Dedifferentiated amniotic fluid mesenchymal stem cell (primary cell): ENCODE measurements around the gene SGF29.
"Not testable (repeated sequence)": the region's sequence is repeated elsewhere in the genome, so short reads cannot be mapped to it uniquely, and the experiment has no call there.

ENCODE experiments used
- DNase-seq: peaks from one replicate; pipeline ENCODE4 v3.0.0-alpha.2; 2016; ENCODE audit errors: extremely low spot score

SGF29 gene

GRCh38 chr16:28612359-28613280 lies 58.9 kb downstream of the SGF29 start:
- DNase-seq, result not testable (repeated sequence)

- DNase-seq, result not testable (repeated sequence)
Measured at GRCh38 chr16:28613912-28614311, 60.2 kb downstream of the SGF29 start.

- not testable (repeated sequence) for DNase-seq
Measured at GRCh38 chr16:28614561-28614960, 60.8 kb downstream of the SGF29 start.

DNA sequence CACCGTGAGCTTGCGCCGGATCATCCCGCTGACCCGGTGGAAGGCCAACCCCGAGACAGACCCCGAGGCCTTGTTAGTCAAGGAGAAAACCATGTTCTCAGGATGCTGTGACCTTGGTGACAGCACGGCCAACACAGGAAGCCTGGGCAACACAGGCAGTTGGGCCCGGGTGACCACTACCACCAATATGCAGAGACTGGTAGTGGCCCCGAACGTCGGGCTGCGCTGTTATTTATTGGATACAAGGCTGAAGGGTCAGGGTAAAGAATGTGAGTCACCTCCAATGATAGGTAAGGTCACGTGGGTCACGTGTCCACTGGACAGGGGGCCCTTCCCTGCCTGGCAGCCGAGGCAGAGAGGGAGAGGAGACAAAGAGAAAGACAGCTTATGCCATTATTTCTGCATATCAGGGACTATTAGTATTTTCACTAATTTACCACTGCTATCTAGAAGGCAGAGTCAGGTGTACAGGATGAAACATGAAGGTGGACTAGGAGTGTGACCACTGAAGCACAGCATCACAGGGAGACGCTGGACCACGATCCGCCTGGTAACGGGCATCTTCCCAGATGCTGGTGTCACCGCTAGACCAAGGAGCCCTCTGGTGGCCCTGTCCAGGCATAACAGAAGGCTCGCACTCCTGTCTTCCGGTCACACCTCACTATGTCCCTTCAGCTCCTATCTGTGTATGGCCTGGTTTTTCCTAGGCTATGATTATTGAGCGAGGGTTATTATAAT lies 61.9 kb downstream of the SGF29 start:
- peak; percentile 14 for DNase-seq

GRCh38 chr16:28616224-28616577 lies 62.5 kb downstream of the SGF29 start:
- DNase-seq, result not testable (repeated sequence)

- DNase-seq, result peak; percentile 12
Measured at GRCh38 chr16:28616636-28617035, 62.9 kb downstream of the SGF29 start.

- peak; percentile 13 for DNase-seq
Measured at GRCh38 chr16:28617874-28618273, 64.2 kb downstream of the SGF29 start.

GRCh38 chr16:28620316-28620715 lies 66.6 kb downstream of the SGF29 start:
- not testable (repeated sequence) for DNase-seq

DNA sequence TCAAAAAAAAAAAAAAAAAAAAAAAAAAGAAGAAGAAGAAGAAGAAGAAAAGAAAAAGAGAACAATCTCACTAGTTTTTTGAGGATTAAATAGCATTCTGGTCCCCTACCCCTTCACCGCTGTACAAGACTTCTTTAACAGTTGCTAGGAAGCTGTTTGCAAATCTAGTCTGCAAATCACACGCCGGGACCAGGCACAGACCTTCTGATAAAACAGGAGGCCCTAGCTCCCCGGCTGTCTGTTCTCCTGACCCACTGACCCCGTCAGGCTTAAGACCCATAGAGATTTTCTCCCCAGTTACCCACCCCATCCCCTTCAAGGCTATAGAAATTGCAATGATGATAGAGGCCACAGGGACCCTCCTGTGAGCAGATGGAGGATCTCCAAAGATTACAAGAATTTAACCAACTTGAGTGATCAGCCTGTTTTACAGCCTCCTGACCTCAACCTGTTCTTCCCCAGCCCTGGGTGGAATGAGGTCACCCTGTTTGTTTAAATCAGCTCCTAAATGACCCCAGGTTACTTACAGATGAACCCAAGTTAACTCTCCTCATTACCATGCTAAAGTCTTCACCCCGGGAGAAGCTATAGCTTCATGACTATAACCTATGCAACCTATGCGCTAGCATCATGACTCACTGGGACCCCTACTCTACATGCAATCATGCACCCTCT lies 67.9 kb downstream of the SGF29 start:
- no peak for DNase-seq

GRCh38 chr16:28622532-28623171 lies 68.9 kb downstream of the SGF29 start:
- not testable (repeated sequence) for DNase-seq

- no peak for DNase-seq
Measured at GRCh38 chr16:28623172-28623711, 69.5 kb downstream of the SGF29 start.

GRCh38 chr16:28630905-28631304 lies 77.2 kb downstream of the SGF29 start:
- DNase-seq, result not testable (repeated sequence)

GRCh38 chr16:28636093-28636823 lies 82.5 kb downstream of the SGF29 start:
- DNase-seq, result not testable (repeated sequence)

DNA sequence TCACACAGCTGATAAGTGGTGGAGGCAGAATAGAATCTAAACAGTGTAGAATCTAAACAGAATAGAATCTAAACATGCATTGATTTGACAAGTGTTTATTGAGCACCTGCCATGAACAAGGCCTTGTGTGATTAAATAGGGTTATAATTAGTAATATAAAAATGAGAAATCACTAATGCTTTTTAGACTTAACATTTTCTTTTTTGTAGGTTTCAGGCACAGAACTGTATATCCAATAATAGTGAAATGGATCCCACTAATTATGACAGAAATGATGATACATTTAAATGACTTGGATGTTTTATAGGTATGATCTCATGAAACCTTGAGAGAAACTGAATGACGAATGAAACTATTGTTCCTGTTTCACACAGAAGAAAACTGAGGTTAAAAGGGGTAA lies 84.0 kb downstream of the SGF29 start, which contains the start of gene NPIPB8:
Gene NPIPB8 (plus strand): TSS at position 301 of the 400 bp plus-strand sequence. CDS start 296 bp downstream, outside the sequence.
- DNase-seq, result not testable (repeated sequence)

DNA sequence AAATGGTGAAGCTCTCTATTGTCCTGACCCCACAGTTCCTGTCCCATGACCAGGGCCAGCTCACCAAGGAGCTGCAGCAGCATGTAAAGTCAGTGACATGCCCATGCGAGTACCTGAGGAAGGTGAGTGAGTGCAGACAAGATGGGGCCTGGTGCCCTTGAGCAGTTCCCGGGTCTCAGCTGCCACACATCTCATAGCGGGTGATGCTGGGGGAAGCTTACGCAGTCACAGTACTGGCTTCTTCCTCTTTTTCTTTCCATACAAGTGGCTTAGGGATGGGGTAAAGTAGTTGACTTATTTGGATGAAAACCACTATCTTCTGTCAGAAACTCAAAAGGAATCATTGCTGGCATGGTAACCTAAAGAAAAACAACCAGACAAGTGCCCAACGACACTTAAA lies 84.6 kb downstream of the SGF29 start:
- not testable (repeated sequence) for DNase-seq

- DNase-seq, result not testable (repeated sequence)
Measured at GRCh38 chr16:28639959-28640358, 86.2 kb downstream of the SGF29 start.
